ENCODE measurements around the gene ZFYVE26.
"Not testable (repeated sequence)": the region's sequence is repeated elsewhere in the genome, so short reads cannot be mapped to it uniquely, and the experiment has no call there.

ZFYVE26 gene

DNA sequence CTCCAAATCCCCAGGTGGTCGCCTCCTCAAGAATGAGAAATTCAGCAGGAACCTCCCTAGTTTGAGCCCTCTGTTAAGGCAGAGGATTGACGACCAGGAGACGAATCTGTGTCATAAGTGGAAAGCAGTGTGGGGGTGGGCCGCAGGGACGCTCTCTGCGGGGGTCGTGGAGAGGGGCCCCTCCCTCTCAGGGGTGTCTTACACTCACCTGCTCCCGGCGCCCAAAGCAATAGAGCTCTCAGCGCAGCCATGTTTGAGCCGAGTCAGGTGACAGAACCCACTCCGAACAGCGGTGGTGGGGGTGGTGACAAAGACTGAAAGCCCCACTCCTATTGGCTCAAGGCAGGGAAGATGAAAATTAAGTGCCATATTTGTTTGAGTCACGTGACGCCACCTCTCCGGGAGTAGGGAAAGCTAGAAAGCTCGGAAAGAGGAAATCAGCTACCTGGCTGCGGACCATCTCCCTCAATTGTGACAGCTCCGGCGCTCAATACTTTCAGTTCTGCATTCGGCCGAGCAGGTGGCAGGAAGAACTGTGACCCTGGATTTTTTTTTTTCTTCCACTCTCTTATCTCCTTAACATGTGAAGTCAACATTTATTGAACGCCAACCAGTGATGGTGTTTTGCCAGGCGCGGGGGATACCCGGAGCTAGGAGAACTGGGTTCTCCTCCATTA is at the start of gene ZFYVE26:
ZFYVE26 (minus strand) TSS at position 265 of the 677 bp plus-strand sequence. CDS start 627 bp downstream, outside the sequence.
- DNase-seq, result peak; percentile 93

- no peak for DNase-seq
Observed at GRCh38 chr14:67863223-67863622, 46.8 kb upstream of the ZFYVE26 start.

DNA sequence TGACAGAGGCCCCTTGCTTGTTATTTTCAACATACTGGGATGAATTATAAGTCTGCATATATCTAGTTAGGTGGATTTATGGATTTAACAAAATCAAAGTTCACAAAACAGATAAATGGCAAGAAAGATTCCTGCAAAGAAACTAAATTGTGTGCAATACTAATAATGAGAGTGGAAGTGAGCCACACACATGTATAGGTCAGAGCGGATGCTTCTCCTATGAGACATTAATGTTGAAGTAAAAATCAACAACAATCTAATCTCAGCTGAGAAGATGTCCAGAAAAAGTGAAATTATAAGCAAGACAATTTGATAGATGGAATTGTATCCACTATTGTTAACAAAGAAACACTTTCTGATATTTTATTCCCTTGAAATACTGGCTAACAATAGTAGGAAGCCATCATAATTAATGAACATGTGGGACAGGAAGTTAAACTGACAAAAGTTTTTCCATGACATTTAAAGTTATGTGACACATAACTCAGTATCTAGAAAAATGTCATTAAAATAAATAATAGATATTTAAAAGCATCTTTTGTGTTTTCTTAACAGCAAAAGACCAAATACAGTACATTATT is 42.9 kb upstream of the ZFYVE26 start:
- DNase-seq, result no peak

- DNase-seq, result no peak
Observed at GRCh38 chr14:67857778-67858350, 41.5 kb upstream of the ZFYVE26 start.

DNA sequence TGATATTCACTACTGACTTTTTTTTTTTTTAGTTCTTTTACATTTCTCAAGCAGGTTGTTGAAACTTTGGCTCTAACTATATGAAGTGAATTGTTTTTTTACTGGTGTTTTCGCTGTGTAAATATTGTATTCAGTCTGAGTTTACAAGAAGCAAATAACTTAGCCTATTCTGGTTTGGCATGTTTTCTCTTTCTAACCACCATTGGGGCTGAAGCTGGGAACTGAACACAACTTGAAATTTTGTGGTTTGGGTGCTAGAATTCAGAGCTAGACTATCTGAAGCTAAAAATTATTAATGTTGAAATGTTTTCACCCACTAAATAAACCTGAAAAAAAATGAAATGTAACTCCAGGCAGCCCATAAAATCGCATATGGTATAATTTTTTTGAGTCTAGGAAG is 40.4 kb upstream of the ZFYVE26 start:
- DNase-seq, result no peak

DNA sequence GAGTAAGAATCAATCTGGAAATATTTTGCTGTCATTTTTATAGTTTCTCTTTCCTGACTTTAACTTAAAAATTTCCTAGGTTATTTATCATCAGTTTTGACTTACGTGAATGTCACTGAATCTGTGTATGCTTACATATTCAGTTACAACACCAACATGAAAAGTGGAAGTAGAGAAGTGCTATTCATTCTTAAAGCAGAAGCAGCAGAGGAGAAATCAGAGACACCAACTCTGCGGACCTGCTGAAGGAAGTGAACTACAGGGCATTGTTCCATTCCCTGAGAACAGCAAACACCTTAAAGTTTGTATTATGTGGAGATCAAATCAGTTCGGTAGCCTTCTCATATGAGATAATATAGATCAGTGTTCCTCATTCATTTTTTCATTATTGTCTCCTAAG is 37.3 kb upstream of the ZFYVE26 start:
- DNase-seq, result peak; percentile 3

GRCh38 chr14:67852926-67853604 is 36.7 kb upstream of the ZFYVE26 start:
- DNase-seq, result peak; percentile 2

DNA sequence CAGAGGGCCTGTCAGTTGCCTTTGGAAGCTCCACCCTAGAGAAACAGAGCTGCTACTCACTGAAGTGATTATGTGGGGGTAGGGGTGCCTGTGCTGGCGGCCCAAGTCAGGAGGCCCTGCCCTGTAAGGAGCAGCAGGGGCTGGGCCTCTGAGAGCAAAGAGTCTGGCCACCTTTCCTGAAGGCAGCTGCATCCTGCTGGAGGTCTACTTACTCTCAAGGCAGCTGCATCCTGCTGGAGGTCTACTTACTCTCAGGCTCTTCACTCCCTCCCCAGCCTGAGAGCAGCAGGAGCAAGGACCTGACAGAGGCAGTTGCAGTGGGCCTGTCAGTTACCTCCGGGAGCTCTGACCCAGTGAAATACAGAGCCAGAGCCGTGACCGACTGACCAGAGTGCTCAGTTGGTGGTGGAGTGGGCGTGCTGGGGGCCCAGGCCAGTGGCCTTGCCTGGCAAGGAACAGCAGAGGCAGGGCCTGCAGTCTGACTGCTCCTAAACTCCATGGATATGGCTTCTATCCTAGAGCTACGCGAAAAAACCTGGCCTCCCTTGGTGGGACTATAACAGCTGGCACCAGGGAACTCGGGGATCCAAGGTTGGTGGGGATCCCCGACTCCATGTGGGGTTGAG is 35.5 kb upstream of the ZFYVE26 start:
- no peak for DNase-seq

GRCh38 chr14:67850066-67850830 is 33.9 kb upstream of the ZFYVE26 start:
- DNase-seq, result no peak

GRCh38 chr14:67846029-67846610 is 29.7 kb upstream of the ZFYVE26 start:
- DNase-seq, result no peak

- DNase-seq, result peak; percentile 83
Observed at GRCh38 chr14:67837011-67837624, 20.7 kb upstream of the ZFYVE26 start.

- no peak for DNase-seq
Observed at GRCh38 chr14:67835596-67835995, 19.2 kb upstream of the ZFYVE26 start.

GRCh38 chr14:67833403-67833802 is 17.0 kb upstream of the ZFYVE26 start:
- DNase-seq, result no peak

DNA sequence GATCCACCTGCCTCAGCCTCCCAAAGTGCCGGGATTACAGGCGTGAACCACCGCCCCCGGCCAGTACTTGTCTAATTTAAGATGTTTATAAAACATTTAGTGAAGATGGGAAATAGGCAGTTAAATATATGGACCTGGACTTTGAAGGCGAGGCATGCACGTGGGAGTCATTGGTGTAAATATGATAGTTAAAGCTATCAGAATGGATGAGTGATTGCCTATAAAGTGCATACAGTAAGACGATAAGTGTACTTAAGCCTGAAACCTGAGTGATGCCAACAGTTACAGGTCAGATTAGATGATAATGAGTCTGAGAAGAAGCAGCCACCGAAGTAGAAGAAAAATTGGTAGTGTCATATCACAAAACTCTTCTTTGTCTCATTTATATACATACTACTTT is 14.7 kb upstream of the ZFYVE26 start:
- DNase-seq, result no peak

DNA sequence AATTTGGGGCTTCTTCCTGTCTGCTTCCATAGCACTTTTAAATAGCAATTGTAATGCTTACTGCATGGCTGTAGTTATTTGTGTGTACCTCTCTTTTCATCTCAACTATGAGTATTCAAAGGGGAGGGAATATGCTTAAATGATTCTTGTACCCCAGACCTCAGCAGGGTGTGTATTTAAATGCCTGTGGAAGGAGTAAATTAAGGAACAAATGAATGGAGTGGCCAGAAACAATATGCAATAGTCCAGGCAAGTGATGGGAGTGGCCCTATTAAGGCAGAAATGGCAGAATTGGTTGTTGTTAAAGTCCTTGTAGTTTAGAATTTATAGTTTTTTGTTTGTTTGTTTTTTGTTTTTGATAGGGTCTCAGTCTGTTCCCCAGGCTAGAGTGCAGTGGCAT is 4.7 kb upstream of the ZFYVE26 start:
- DNase-seq, result no peak

DNA sequence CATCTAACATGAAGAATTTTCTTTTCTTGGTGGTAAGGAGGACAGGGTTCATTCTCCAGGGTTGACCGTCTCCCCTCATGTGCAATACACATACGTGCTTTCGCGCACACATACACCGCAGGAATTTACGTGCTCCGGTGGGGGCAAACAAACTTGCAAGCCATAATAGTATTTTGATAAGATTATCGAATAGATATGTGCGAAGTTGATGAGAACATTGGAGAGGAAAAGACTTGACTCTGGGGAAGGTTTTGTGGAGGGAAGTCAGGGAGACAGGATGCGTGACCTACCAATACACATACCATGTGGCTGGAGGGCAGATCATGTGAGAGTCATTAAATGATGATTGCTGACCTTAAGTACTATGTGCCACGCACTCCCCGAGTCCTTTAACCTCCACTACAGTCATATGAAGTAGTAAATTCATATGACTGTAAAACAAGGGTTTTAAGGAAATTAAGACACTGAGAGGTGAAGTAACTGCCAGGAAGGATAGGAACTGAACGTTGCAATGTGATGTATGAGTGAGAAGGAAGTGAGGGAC is 4.1 kb upstream of the ZFYVE26 start:
- DNase-seq, result peak; percentile 5

- DNase-seq, result peak; percentile 94
Observed at GRCh38 chr14:67819563-67820421, 3.4 kb upstream of the ZFYVE26 start, which contains the start of gene RAD51B. Gene RAD51B, plus strand, starts transcription at chr14:67819779.

DNA sequence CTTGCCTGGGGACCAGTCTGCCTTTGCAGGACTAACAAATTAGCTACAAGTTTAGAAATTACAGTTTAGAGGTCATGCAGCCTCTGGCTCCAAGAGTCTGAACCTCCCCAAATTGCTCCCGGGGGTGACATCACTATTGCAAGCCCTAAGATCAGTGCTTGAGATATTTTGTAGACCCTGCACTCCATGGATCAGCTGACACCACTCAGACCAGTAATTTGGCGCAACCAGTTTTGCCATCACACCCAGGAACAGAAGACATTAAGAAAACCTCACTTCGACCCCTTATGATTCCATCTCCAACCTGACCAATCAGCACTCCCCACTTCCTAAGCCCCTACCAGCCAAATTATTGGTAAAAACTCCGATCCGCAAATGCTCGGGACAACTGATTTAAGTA is 2.1 kb upstream of the ZFYVE26 start:
- DNase-seq, result not testable (repeated sequence)

GRCh38 chr14:67817750-67818438 is 1.5 kb upstream of the ZFYVE26 start:
- DNase-seq, result no peak
